Body of pancreas (tissue), 4 donors: ENCODE results near the gene GSE1. TPM values are rescaled to one million over a fixed set of nuclear protein-coding genes. Genes with fewer than 3 reads are reported as not detected.

Experiments used
- ATAC-seq: fragments of 150-250 bp; one replicate; pipeline ENCODE4 v1.9.1; 2016
- DNase-seq, 4 donors: peaks; one replicate each; pipeline ENCODE4 v3.0.0-alpha.2; 2019
- H3K27ac ChIP-seq, 4 donors: fragments of 200-600 bp; sonication (generic); 1 replicate in 3 of 4; 2 replicates in 1 of 4; pipeline versions ENCODE4 v1.5.1 to v1.6.1; 2016 to 2019; ENCODE audit warnings: mild to moderate bottlenecking in 1 of 4, mixed read lengths in 1 of 4, moderate library complexity in 1 of 4
- H3K27me3 ChIP-seq, 2 donors: fragments of 200-600 bp; sonication (generic); one replicate each; pipeline ENCODE4 v1.6.0; 2016; ENCODE audit warnings: mild to moderate bottlenecking in 1 of 2
- H3K36me3 ChIP-seq, 2 donors: fragments of 200-600 bp; sonication (generic); replicated peaks in 1 of 2; 2 replicates each; pipeline ENCODE4 v1.5.1; 2016; ENCODE audit warnings: low read depth in 2 of 2; ENCODE audit not compliant: insufficient read depth in 1 of 2
- H3K4me1 ChIP-seq: fragments of 200-600 bp; sonication (generic); one replicate; pipeline ENCODE4 v1.6.0; 2016
- H3K4me3 ChIP-seq, 2 donors: fragments of 200-600 bp; sonication (generic); 1 replicate in 1 of 2; 2 replicates in 1 of 2; pipeline ENCODE4 v1.5.1; 2016 to 2019
- H3K9me3 ChIP-seq, 3 donors: fragments of 200-600 bp; sonication (generic); 1 replicate in 2 of 3; 2 replicates in 1 of 3; pipeline ENCODE4 v1.5.1; 2016
- POLR2A ChIP-seq, 3 donors: fragments of 450-650 bp; IDR thresholded peaks; one replicate each; pipeline ENCODE4 v1.6.1; 2016; ENCODE audit warnings: antibody characterized with exemption in 3 of 3, mild to moderate bottlenecking in 2 of 3
- WGBS, 2 donors: methylation state at CpG; one replicate each; pipeline ENCODE4 v1.1.5; 2017; 5-methylcytosine and 5-hydroxymethylcytosine counted together
- intact Hi-C: fragments of 100-400 bp; cut with DNase I; formaldehyde crosslinking; loops from one replicate; pipeline ENCODE4 v1.15.1; 2023
- total RNA-seq, 2 donors: library from RNA; depleted of rRNA; stranded (reverse); fragments of >200 nt; gene quantifications; one replicate each; pipeline ENCODE4 v1.1.0, GENCODE V29; 2016
- TF ChIP-seq, protein P1 (sequence below), 7 experiments: fragments of 450-650 bp in 4 of 7; fragments of 200-600 bp in 3 of 7; sonication (generic) in 3 of 7; IDR thresholded peaks; one replicate each; pipeline ENCODE4 v1.5.1; 2016 to 2019; ENCODE audit warnings: antibody characterized with exemption in 7 of 7

Gene GSE1
- total RNA-seq, 2 donors from 2014 or later = 76.5 to 221 TPM

DNA sequence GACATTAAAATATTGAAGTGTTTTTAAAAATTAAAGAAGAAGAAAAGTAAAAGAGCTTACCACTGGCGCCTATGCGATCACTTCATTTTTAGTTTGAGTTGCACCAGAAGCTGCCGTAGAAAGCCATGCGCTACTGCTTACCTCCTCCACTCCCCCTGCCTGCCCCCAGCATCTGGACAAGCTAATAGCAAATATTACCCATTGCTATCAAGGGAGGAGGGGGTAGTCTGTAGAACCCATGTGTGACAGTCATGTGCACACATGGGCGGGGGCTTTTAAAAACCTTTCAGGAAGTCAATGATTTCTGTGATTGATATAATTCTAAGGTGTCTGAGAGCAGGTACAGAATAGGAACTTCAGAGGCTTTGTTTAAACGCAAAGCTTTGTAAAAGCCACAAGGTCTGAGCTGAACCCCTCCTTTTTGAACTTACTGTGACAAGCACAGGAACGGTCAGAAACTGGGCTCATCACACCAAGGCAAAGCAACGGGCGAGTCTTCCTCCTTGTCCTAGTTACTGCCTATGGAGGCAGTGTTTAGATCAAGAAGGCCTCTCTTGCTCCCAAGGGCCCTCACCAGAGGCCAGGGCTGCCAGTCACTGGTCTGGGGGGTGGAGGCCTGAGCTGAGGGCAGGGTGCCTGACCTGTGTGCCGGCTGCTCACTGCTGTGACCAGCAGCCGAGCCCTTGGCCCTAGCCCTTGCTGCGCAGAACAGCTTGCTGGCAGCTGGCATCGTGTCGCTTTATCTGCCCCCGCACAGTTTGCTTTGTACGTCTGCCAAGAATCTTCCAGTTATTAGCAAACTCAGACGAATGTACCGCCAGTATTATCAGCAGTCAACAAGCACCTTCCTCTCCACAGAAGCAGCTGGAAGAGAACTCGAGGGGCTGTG, 60.7 kb downstream of the GSE1 start:
- H3K4me1 ChIP-seq = peaks cover 34% of the 10 kb centered on the region
- intact Hi-C loops = no loop called here
- H3K36me3 ChIP-seq = peaks cover 4 to 21% of the 10 kb centered on the region in 2 donors
- DNase-seq (peak; percentile 84 to 93 (median 92)), ATAC-seq (peak; percentile 88)
- TF ChIP-seq, protein P1, sequence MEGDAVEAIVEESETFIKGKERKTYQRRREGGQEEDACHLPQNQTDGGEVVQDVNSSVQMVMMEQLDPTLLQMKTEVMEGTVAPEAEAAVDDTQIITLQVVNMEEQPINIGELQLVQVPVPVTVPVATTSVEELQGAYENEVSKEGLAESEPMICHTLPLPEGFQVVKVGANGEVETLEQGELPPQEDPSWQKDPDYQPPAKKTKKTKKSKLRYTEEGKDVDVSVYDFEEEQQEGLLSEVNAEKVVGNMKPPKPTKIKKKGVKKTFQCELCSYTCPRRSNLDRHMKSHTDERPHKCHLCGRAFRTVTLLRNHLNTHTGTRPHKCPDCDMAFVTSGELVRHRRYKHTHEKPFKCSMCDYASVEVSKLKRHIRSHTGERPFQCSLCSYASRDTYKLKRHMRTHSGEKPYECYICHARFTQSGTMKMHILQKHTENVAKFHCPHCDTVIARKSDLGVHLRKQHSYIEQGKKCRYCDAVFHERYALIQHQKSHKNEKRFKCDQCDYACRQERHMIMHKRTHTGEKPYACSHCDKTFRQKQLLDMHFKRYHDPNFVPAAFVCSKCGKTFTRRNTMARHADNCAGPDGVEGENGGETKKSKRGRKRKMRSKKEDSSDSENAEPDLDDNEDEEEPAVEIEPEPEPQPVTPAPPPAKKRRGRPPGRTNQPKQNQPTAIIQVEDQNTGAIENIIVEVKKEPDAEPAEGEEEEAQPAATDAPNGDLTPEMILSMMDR (IDR thresholded peaks at IDR 0.05) = no peak
- TF ChIP-seq POLR2A (IDR thresholded peaks at IDR 0.05) = peak in 2 of 3 donors; percentile 15 to 22
- no peak overlapping the region for H3K4me3 ChIP-seq
- 35 to 40% methylated on average over 10 to 19 of the region's 19 CpGs for WGBS, 2 donors
- peak overlapping the region; percentile 77 to 85 (median 82) for H3K27ac ChIP-seq
- no peaks in the 10 kb centered on the region for H3K27me3 ChIP-seq
- no peaks in the 10 kb centered on the region for H3K9me3 ChIP-seq

DNA sequence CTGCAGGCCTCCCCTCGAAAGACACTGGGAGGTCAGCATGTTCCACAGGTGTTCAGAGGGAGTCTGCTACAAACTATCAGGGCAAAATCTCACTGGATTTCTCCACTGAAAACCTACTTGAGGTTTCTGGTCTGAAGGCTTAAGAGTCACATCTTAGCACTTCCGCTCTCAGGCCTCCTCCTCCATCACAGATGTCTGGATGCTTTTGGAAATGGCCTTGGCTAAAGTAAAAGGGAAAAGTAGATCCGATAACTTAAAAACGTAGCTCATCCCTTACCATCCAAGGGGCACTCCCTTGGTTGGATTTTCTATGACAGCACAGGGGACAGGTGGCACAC, 61.3 kb downstream of the GSE1 start:
- H3K9me3 ChIP-seq = no peaks in the 10 kb centered on the region
- peaks cover 35% of the 10 kb centered on the region for H3K4me1 ChIP-seq
- peak overlapping the region; percentile 77 to 85 (median 82) for H3K27ac ChIP-seq
- no peak overlapping the region for H3K4me3 ChIP-seq
- H3K27me3 ChIP-seq = no peaks in the 10 kb centered on the region
- TF ChIP-seq, protein P1 (IDR thresholded peaks at IDR 0.05) = no peak
- TF ChIP-seq POLR2A (IDR thresholded peaks at IDR 0.05) = no peak
- intact Hi-C loops = no loop called here
- 56 to 71% methylated on average over 4 of the region's 4 CpGs for WGBS, 2 donors
- H3K36me3 ChIP-seq = peaks cover 4 to 18% of the 10 kb centered on the region in 2 donors
- no peak for ATAC-seq
- no peak for DNase-seq

DNA sequence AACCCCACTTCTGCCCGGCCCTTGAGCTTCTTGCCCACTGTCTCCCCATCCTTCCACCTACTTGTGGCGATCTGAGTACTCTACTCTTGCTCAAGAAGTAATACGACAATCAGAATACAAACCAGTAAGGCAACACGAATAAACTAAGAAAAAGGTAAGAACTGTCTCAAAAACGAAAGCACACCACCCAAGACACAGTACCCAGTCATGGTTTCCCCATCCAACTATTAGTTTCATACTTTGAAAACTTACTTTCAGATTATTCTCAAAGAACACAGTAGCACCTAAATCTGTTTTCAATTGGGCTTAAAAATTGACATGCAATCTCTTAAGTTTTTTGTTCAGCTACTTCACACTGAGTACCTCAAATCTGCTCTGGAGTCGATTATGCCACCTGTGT, 61.7 kb downstream of the GSE1 start:
- Histone ChIP-seq H3K27ac (peak overlapping the region; percentile 77 to 85 (median 82)), H3K9me3 (no peaks in the 10 kb centered on the region), H3K4me1 (peaks cover 35% of the 10 kb centered on the region), H3K4me3 (no peak overlapping the region), H3K27me3 (no peaks in the 10 kb centered on the region), H3K36me3 (peaks cover 0 to 18% of the 10 kb centered on the region in 2 donors)
- ATAC-seq (no peak), DNase-seq (no peak)
- 79 to 87% methylated on average over 6 of the region's 6 CpGs for WGBS, 2 donors
- TF ChIP-seq, protein P1 (IDR thresholded peaks at IDR 0.05) = no peak
- no peak for TF ChIP-seq POLR2A (IDR thresholded peaks at IDR 0.05)
- intact Hi-C loops = no loop called here

DNA sequence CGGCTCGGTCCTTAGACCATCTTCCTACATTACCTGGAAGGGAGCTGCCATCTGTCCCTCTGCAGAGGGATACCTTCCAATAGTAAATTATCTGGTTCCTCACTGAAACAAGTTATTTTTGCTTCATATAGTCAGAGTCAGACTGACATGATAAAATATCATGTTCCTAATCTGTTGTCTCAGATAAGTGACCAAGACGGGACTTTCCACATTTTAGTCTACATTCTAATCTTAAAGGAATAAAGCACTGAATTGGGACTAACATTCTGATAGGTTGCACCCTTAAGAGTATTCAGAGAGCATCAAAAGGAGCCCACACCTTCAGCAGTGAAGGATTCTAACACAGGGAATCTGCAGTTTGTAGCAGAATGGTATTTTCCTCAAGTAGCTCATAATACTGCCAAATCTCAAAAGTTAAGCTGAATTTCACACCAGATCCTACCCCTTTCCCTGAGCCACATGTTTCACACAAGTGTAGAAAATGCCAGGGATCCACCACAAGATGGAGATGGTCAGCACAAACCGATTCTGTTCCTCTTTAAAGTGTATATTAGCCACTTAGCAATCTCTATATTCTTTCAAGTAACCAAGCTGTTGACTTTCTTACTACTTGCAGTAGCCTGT, 62.2 kb downstream of the GSE1 start:
- H3K4me1 ChIP-seq = peaks cover 35% of the 10 kb centered on the region
- 55 to 56% methylated on average over 4 of the region's 4 CpGs for WGBS, 2 donors
- H3K36me3 ChIP-seq = peaks cover 0 to 18% of the 10 kb centered on the region in 2 donors
- no peak overlapping the region for H3K4me3 ChIP-seq
- intact Hi-C loops = no loop called here
- TF ChIP-seq POLR2A (IDR thresholded peaks at IDR 0.05) = no peak
- TF ChIP-seq, protein P1 (IDR thresholded peaks at IDR 0.05) = peak in 3 of 7 experiments; percentile 16 to 34 (median 28)
- no peak for ATAC-seq
- no peak overlapping the region for H3K27ac ChIP-seq
- no peak for DNase-seq
- no peaks in the 10 kb centered on the region for H3K27me3 ChIP-seq
- H3K9me3 ChIP-seq = no peaks in the 10 kb centered on the region
